SK-N-SH (cell line): ENCODE measurements around the gene CCNF. TPM values are rescaled to one million over a fixed set of nuclear protein-coding genes. Genes with fewer than 3 reads are reported as not detected.

Experiments used
- CTCF ChIA-PET: fragments of 300-600, 350-600 bp; formaldehyde crosslinking; extraction: SDS; loops from one replicate; lab custom pipeline; 2021; lab: Yijun Ruan, JAX
- POLR2A ChIA-PET: fragments of 350-600 bp; sonication (Branson Sonifier 250); formaldehyde crosslinking; extraction: SDS; loops from one replicate; lab custom pipeline; 2020; ENCODE audit warnings: antibody characterized with exemption, inconsistent platforms; lab: Yijun Ruan, JAX
- DNase-seq: peaks from one replicate; pipeline ENCODE4 v3.0.0; 2012
- H2AFZ ChIP-seq: fragments of 200-600 bp; sonication (generic); 2 replicates; pipeline ENCODE4 v1.8.1; 2016; ENCODE audit warnings: antibody characterized with exemption, mild to moderate bottlenecking, low read depth
- H3F3A ChIP-seq: fragments of 200-600 bp; sonication (generic); replicated peaks from 2 replicates; pipeline ENCODE3; 2016; ENCODE audit warnings: antibody characterized with exemption, mild to moderate bottlenecking; ENCODE audit not compliant: insufficient read depth
- H3K27ac ChIP-seq, 2 experiments: fragments of 200-500 bp in 1 of 2; fragments of 200-600 bp in 1 of 2; sonication (Bioruptor generic) in 1 of 2; sonication (generic), shearing (Covaris generic) in 1 of 2; 2 replicates each; pipeline versions ENCODE4 v1.5.1 to v1.6.1; 2014 to 2016; ENCODE audit warnings: low read depth in 2 of 2, inconsistent platforms in 1 of 2, low read length in 1 of 2, mild to moderate bottlenecking in 1 of 2, mixed read lengths in 1 of 2
- H3K27me3 ChIP-seq: fragments of 200-600 bp; sonication (generic), shearing (Covaris generic); 2 replicates; pipeline ENCODE4 v1.6.1; 2016; ENCODE audit warnings: mixed run types; ENCODE audit not compliant: insufficient read depth
- H3K36me3 ChIP-seq, 2 experiments: fragments of 200-500 bp in 1 of 2; fragments of 200-600 bp in 1 of 2; sonication (Bioruptor generic) in 1 of 2; sonication (generic) in 1 of 2; replicated peaks in 1 of 2; 2 replicates each; pipeline versions ENCODE3 to v1.5.1; 2014 to 2016; ENCODE audit warnings: low read length in 1 of 2, mild to moderate bottlenecking in 1 of 2; ENCODE audit not compliant: insufficient read depth in 2 of 2, control insufficient read depth in 1 of 2
- H3K4me1 ChIP-seq, 2 experiments: fragments of 200-500 bp in 1 of 2; fragments of 200-600 bp in 1 of 2; sonication (Bioruptor generic) in 1 of 2; sonication (generic), shearing (Covaris generic) in 1 of 2; 2 replicates each; pipeline versions ENCODE4 v1.5.1 to v1.6.1; 2014 to 2016; ENCODE audit warnings: low read depth in 1 of 2, low read length in 1 of 2, mixed run types in 1 of 2; ENCODE audit not compliant: insufficient read depth in 2 of 2, control insufficient read depth in 1 of 2
- H3K4me2 ChIP-seq: fragments of 200-600 bp; sonication (generic), shearing (Covaris generic); 2 replicates; pipeline ENCODE4 v1.6.1; 2017; ENCODE audit warnings: mixed run types
- H3K4me3 ChIP-seq, 2 experiments: fragments of 200-500 bp in 1 of 2; fragments of 200-600 bp in 1 of 2; sonication (Bioruptor generic) in 1 of 2; sonication (generic), shearing (Covaris generic) in 1 of 2; 2 replicates each; pipeline versions ENCODE4 v1.5.1 to v1.8.1; 2014 to 2016; ENCODE audit warnings: low read depth in 2 of 2, inconsistent platforms in 1 of 2, low read length in 1 of 2, mild to moderate bottlenecking in 1 of 2, mixed read lengths in 1 of 2, moderate library complexity in 1 of 2
- H3K79me2 ChIP-seq: fragments of 200-600 bp; sonication (generic); 2 replicates; pipeline ENCODE4 v1.8.1; 2017; ENCODE audit warnings: mild to moderate bottlenecking; ENCODE audit not compliant: insufficient read depth
- H3K9ac ChIP-seq: fragments of 200-600 bp; sonication (generic); 2 replicates; pipeline ENCODE4 v1.6.1; 2017; ENCODE audit warnings: mixed run types
- H3K9me2 ChIP-seq: fragments of 200-600 bp; sonication (generic); 2 replicates; pipeline ENCODE4 v1.6.1; 2017; ENCODE audit warnings: mixed run types
- H3K9me3 ChIP-seq: fragments of 200-600 bp; sonication (generic); 2 replicates; pipeline ENCODE4 v1.6.1; 2017; ENCODE audit warnings: mixed run types, mild to moderate bottlenecking, moderate library complexity
- H4K20me1 ChIP-seq: fragments of 200-600 bp; sonication (generic); 2 replicates; pipeline ENCODE4 v1.6.1; 2017; ENCODE audit warnings: mild to moderate bottlenecking, mixed run types; ENCODE audit not compliant: insufficient read depth
- EP300 ChIP-seq, 2 experiments: IDR thresholded peaks; 2 replicates each; pipeline versions ENCODE4 v1.4.0 to v1.6.1; 2012; ENCODE audit warnings: borderline replicate concordance in 1 of 2, low read depth in 1 of 2, low read length in 1 of 2
- EZH2phosphoT487 ChIP-seq: fragments of 200-600 bp; sonication (generic); IDR thresholded peaks from 2 replicates; pipeline ENCODE4 v1.6.1; 2017; ENCODE audit warnings: low read depth, mixed run types, mild to moderate bottlenecking, antibody characterized with exemption, moderate library complexity, borderline replicate concordance
- FOSL2 ChIP-seq: IDR thresholded peaks from 2 replicates; pipeline ENCODE4 v1.4.0; 2012; ENCODE audit warnings: low read depth, mild to moderate bottlenecking, moderate library complexity, borderline replicate concordance
- FOXM1 ChIP-seq: IDR thresholded peaks from 2 replicates; pipeline ENCODE4 v1.4.0; 2012; ENCODE audit warnings: low read depth, mild to moderate bottlenecking
- GABPA ChIP-seq: IDR thresholded peaks from 2 replicates; pipeline ENCODE4 v1.4.0; 2012; ENCODE audit warnings: low read depth, mild to moderate bottlenecking
- GATA2 ChIP-seq: sonication (generic); formaldehyde crosslinking; IDR thresholded peaks from 2 replicates; pipeline ENCODE4 v1.5.0; 2020; ENCODE audit warnings: mild to moderate bottlenecking, missing genetic modification reagents
- MXI1 ChIP-seq: IDR thresholded peaks from 2 replicates; pipeline ENCODE4 v1.6.1; 2012; ENCODE audit warnings: mild to moderate bottlenecking, low read depth, low read length, improper control_type of control experiment
- NRF1 ChIP-seq: IDR thresholded peaks from 2 replicates; pipeline ENCODE4 v1.6.1; 2012; ENCODE audit warnings: low read depth, mild to moderate bottlenecking, low read length
- POLR2AphosphoS5 ChIP-seq: IDR thresholded peaks from 2 replicates; pipeline ENCODE4 v1.6.1; 2012; ENCODE audit warnings: low read depth, low read length
- RCOR1 ChIP-seq: fragments of 150-350 bp; IDR thresholded peaks from 2 replicates; pipeline ENCODE4 v1.6.1; 2017; ENCODE audit warnings: antibody characterized with exemption, low read length
- SMC3 ChIP-seq: IDR thresholded peaks from 2 replicates; pipeline ENCODE4 v1.6.1; 2012; ENCODE audit warnings: low read depth, low read length, improper control_type of control experiment
- TAF1 ChIP-seq: IDR thresholded peaks from 2 replicates; pipeline ENCODE4 v1.6.1; 2012; ENCODE audit warnings: low read depth, mild to moderate bottlenecking, low read length, moderate library complexity, borderline replicate concordance
- TCF12 ChIP-seq: IDR thresholded peaks from 2 replicates; pipeline ENCODE4 v1.4.0; 2012
- YY1 ChIP-seq: IDR thresholded peaks from 2 replicates; pipeline ENCODE4 v1.4.0; 2012; ENCODE audit warnings: low read depth, mild to moderate bottlenecking
- WGBS: methylation state at CpG from one replicate; pipeline ENCODE4 v1.1.6; 2017; ENCODE audit warnings: low lambda C conversion rate; 5-methylcytosine and 5-hydroxymethylcytosine counted together
- polyA plus RNA-seq, 3 experiments: library from polyadenylated mRNA; depleted of rRNA; stranded (reverse); fragments of >200 nt; gene quantifications; 2 replicates each; pipeline ENCODE4 v1.2.3, GENCODE V29; 2012
- TF ChIP-seq, protein P1 (sequence below): IDR thresholded peaks from 2 replicates; pipeline ENCODE4 v1.4.0; 2012; ENCODE audit warnings: low read depth, borderline replicate concordance
- TF ChIP-seq, protein P2 (sequence below): fragments of 150-350 bp; IDR thresholded peaks from 2 replicates; pipeline ENCODE4 v1.6.1; 2016; ENCODE audit warnings: mild to moderate bottlenecking, low read depth, low read length
- TF ChIP-seq, protein P3 (sequence below): IDR thresholded peaks from 2 replicates; pipeline ENCODE4 v1.6.1; 2012; ENCODE audit warnings: mild to moderate bottlenecking, low read depth, low read length, moderate library complexity

The CCNF gene
- polyA plus RNA-seq, 1 of the 3 experiments (the other 2 are of a cell fraction) = 4.6 TPM

DNA sequence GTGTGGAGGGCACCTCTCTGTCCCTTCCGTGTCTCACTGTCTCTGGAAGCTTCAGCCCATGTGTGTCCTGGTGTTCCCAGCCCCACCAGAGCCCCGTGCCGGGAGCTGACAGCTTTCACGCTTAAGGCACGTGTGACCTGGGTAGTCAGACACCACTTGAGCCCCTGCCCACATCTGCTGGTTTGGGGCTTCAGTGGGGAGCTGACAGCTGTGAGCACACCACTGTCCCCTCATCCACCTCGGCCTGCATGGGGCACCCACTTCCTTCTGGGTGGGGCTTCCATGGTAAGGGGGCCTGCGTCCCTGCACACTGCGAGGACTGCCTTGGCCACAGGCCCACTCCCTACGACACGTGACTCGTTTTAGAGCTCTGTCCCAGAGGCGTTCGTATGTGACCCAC is 28.0 kb downstream of the CCNF start:
- ChIA-PET CTCF (interaction anchor here (0.7 to 1.6 kb wide), 5 partner anchors 11 to 117 kb away, joined by 3 to 6 read pairs (median 4); partner anchors contain the start of gene ABCA3), POLR2A (interaction anchor here (1.7 kb wide), 1 partner anchor 11 kb away, joined by 4 read pairs; no protein-coding TSS in a partner anchor)
- 94% methylated on average over 10 of the region's 13 CpGs for WGBS
- no peak for DNase-seq
- H3K4me2 ChIP-seq = no peak overlapping the region
- peaks cover 8 to 26% of the 10 kb centered on the region in 2 experiments for H3K36me3 ChIP-seq
- peaks cover 16% of the 10 kb centered on the region for H3F3A ChIP-seq
- no peak overlapping the region for H2AFZ ChIP-seq
- H3K27ac ChIP-seq = no peak overlapping the region
- H3K4me3 ChIP-seq = no peak overlapping the region
- H3K27me3 ChIP-seq = no peaks in the 10 kb centered on the region
- H3K4me1 ChIP-seq = peaks cover 9 to 24% of the 10 kb centered on the region in 2 experiments; a peak in 2 of 4 replicates
- peaks cover 14% of the 10 kb centered on the region; the same call in 1 of the 2 replicates for H3K79me2 ChIP-seq
- TF ChIP-seq MXI1 (no peak), NRF1 (no peak), FOXM1 (no peak)
- TF ChIP-seq, protein P1, sequence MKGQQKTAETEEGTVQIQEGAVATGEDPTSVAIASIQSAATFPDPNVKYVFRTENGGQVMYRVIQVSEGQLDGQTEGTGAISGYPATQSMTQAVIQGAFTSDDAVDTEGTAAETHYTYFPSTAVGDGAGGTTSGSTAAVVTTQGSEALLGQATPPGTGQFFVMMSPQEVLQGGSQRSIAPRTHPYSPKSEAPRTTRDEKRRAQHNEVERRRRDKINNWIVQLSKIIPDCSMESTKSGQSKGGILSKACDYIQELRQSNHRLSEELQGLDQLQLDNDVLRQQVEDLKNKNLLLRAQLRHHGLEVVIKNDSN = no peak
- TF ChIP-seq, all 33 proteins: peak for 0
- H3K9me2 ChIP-seq = no peaks in the 10 kb centered on the region
- no peak overlapping the region for H3K9ac ChIP-seq
- H4K20me1 ChIP-seq = no peaks in the 10 kb centered on the region
- H3K9me3 ChIP-seq = no peaks in the 10 kb centered on the region

DNA sequence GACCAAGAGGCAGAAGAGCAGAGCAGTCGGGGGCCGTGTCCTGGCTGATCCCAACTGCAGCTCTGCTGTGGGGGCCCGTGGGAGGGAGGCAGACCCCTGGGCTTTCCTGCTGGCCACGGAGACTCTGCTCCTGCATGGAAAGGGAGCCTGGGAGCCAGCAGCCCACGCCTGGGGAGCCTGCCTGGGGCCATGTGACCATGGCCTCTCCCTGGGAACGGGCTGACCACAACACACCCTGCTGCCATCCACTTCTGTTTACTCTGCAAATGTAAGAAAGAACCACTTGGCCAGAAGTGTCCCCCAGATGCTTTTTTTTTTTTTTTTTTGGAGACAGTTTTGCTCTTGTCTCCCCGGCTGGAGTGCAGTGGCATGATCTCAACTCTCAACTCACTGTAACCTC is 28.7 kb downstream of the CCNF start:
- H3K9me3 ChIP-seq = no peaks in the 10 kb centered on the region
- H3K79me2 ChIP-seq = peaks cover 14% of the 10 kb centered on the region; the same call in 1 of the 2 replicates
- peaks cover 2 to 20% of the 10 kb centered on the region in 2 experiments for H3K36me3 ChIP-seq
- no peak overlapping the region for H3K27ac ChIP-seq
- H3K9ac ChIP-seq = no peak overlapping the region
- no peak overlapping the region for H3K4me3 ChIP-seq
- H4K20me1 ChIP-seq = no peaks in the 10 kb centered on the region
- no peaks in the 10 kb centered on the region for H3K9me2 ChIP-seq
- H3F3A ChIP-seq = peaks cover 16% of the 10 kb centered on the region
- H3K27me3 ChIP-seq = no peaks in the 10 kb centered on the region
- CTCF ChIA-PET = interaction anchor here (0.7 to 1.6 kb wide), 5 partner anchors 12 to 74 kb away, joined by 3 to 7 read pairs (median 6); no protein-coding TSS in a partner anchor
- H3K4me1 ChIP-seq = peaks cover 9 to 24% of the 10 kb centered on the region in 2 experiments; a peak in 2 of 4 replicates
- H3K4me2 ChIP-seq = no peak overlapping the region
- POLR2A ChIA-PET = interaction anchor here (1.7 kb wide), 1 partner anchor 10 kb away, joined by 4 read pairs; no protein-coding TSS in a partner anchor
- 78% methylated on average over 4 of the region's 7 CpGs for WGBS
- DNase-seq = no peak
- TF ChIP-seq POLR2AphosphoS5 (no peak), GATA2 (CRISPR knock-in tag) (no peak), TCF12 (no peak), SMC3 (no peak), TAF1 (no peak), GABPA (no peak), NRF1 (no peak), FOSL2 (no peak), EZH2phosphoT487 (no peak), EP300 (IDR thresholded peaks at IDR 0.05; ENCODE audit: borderline replicate concordance in 1 of 2, low read depth in 1 of 2, low read length in 1 of 2) (no peak), YY1 (no peak), RCOR1 (no peak)
- TF ChIP-seq, protein P1 = no peak
- TF ChIP-seq, protein P2, sequence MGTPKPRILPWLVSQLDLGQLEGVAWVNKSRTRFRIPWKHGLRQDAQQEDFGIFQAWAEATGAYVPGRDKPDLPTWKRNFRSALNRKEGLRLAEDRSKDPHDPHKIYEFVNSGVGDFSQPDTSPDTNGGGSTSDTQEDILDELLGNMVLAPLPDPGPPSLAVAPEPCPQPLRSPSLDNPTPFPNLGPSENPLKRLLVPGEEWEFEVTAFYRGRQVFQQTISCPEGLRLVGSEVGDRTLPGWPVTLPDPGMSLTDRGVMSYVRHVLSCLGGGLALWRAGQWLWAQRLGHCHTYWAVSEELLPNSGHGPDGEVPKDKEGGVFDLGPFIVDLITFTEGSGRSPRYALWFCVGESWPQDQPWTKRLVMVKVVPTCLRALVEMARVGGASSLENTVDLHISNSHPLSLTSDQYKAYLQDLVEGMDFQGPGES = no peak
- TF ChIP-seq, protein P3, sequence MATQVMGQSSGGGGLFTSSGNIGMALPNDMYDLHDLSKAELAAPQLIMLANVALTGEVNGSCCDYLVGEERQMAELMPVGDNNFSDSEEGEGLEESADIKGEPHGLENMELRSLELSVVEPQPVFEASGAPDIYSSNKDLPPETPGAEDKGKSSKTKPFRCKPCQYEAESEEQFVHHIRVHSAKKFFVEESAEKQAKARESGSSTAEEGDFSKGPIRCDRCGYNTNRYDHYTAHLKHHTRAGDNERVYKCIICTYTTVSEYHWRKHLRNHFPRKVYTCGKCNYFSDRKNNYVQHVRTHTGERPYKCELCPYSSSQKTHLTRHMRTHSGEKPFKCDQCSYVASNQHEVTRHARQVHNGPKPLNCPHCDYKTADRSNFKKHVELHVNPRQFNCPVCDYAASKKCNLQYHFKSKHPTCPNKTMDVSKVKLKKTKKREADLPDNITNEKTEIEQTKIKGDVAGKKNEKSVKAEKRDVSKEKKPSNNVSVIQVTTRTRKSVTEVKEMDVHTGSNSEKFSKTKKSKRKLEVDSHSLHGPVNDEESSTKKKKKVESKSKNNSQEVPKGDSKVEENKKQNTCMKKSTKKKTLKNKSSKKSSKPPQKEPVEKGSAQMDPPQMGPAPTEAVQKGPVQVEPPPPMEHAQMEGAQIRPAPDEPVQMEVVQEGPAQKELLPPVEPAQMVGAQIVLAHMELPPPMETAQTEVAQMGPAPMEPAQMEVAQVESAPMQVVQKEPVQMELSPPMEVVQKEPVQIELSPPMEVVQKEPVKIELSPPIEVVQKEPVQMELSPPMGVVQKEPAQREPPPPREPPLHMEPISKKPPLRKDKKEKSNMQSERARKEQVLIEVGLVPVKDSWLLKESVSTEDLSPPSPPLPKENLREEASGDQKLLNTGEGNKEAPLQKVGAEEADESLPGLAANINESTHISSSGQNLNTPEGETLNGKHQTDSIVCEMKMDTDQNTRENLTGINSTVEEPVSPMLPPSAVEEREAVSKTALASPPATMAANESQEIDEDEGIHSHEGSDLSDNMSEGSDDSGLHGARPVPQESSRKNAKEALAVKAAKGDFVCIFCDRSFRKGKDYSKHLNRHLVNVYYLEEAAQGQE = no peak
- H2AFZ ChIP-seq = no peak overlapping the region
